CD4-positive, alpha-beta T cell treated with Interferon gamma for 1 hour (primary cell): ENCODE results near the gene MRPL48.
"Not testable (repeated sequence)": the region's sequence is repeated elsewhere in the genome, so short reads cannot be mapped to it uniquely, and the experiment has no call there.

Experiments
- DNase-seq: peaks from one replicate; pipeline ENCODE4 v3.0.0-alpha.2; 2020

The MRPL48 gene

DNA sequence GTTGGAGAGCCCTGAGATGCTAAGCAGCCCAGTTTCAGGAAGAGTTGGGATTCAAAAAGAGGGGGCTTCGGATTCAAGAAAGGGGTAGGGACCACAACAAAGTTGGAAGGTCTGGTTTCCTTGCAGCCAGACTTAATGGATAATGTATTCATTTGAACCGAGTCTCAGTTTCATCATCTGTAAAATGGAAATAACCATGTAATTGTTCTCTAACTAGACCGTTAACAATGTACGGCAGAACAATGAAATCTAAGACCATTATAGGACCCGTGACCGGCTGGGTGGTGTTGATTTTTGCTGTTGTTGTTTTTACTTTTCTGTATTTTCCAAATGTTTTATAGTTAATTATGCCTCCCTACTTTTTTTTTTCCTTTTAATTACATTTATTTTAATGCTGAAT is 6.4 kb upstream of the MRPL48 start:
- no peak for DNase-seq

GRCh38 chr11:73783483-73784020 is 4.1 kb upstream of the MRPL48 start:
- no peak for DNase-seq

DNA sequence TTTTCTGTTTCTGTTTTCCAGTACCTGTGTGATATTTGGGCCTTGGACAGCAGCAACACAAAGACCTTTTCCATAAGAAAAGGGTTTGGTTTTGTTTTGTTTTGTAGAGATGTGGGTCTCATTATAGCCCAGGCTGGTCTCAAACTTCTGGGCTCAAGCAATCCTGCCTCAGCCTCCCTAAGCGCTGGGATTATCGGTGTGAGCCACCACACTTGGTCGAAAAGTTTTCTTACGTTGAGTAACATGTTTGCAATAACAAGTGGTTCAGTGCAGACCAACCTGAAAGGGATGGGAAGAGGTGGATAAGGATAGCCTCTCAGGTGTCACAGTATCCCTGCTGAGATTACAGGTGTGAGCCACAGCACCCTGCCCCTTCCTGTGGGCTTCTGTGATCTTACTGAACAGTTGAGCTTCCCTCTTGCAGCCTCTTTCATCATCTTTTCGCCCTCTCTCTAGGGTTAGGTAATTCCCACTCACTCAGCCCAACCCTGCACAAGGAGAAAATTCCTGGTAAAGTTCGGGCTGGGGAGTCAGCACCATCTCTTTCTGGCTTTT is 3.5 kb upstream of the MRPL48 start:
- no peak for DNase-seq

GRCh38 chr11:73784734-73785133 is 2.9 kb upstream of the MRPL48 start:
- no peak for DNase-seq

DNA sequence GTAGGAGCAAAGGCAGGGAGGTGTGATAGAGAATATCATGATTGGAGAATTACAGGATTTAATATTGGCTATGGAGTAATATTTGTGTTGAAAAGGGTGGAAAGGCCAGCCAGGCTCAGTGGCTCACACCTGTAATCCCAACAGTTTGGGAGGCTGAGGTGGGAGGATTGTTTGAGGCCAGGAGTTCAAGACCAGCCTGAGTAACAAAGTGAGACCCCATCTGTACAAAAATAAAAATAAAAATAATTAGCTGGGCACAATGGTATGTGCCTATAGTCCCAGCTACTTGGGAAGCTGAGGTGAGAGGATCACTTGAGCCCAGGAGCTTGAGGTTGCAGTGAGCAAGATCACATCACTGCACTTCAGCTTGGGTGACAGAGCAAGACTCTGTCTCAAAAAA is 2.2 kb upstream of the MRPL48 start:
- DNase-seq = not testable (repeated sequence)

GRCh38 chr11:73787051-73787642 is 527 bp upstream of the MRPL48 start:
- no peak for DNase-seq

GRCh38 chr11:73789279-73789670 is 1.6 kb downstream of the MRPL48 start:
- DNase-seq = no peak

- no peak for DNase-seq
Measured at GRCh38 chr11:73792584-73792983, 4.9 kb downstream of the MRPL48 start.

GRCh38 chr11:73795925-73796632 is 8.4 kb downstream of the MRPL48 start:
- DNase-seq = no peak

- no peak for DNase-seq
Measured at GRCh38 chr11:73797457-73797856, 9.8 kb downstream of the MRPL48 start.

GRCh38 chr11:73800276-73800806 is 12.7 kb downstream of the MRPL48 start:
- DNase-seq = no peak

DNA sequence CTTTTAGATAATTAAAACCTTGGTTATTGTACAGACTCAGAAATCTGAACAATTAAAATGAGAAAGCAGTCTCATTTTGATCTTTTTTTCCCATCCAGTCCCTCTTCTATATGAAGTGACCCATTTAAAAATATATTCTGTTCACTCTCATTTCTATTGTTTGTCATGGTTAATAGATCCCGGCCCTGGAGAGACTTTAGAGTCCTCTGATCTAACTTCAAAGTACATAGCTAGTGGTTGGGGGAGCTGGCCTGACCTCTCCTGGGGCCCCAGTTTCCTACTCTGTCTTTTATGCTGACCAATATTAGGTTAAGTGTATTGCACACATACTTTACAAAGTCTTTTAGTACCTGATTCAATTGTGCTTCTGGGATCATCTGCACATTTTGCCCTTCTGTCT is 13.5 kb downstream of the MRPL48 start:
- no peak for DNase-seq

GRCh38 chr11:73804712-73805111 is 17.0 kb downstream of the MRPL48 start:
- DNase-seq = no peak

DNA sequence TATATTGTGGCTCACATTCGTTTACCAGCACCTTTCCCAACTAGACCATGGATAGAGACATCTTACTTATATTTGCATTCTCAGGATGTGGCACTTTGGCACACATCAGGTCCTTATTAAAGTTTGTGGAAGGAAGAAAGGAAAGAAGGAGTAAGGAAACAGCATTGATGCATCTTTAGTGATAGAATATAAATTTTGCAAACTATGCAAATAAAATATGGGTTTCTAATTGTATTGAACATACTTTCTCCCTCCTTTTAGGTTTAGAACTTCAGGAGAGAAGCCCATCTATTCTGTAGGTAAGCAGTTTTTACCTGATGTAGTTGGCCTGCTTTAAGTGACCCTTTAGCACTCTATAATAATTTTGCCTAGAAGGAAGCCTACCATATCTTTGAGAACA is 20.4 kb downstream of the MRPL48 start:
- no peak for DNase-seq

DNA sequence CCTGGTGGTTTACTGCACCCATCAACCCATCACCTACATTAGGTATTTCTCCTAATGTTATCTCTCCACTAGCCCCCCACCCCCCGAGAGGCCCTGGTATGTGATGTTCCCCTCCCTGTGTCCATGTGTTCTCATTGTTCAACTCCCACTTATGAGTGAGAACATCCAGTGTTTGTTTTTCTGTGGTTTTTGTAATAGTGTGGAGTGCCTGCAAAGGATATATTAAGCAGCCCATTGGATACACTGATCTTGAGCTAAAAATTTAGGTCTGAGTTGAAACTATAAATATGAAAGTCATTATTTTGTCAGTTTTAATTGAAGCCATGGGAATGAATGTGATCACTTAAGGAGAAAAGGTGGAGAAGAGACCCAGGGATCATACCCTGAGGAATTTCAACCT is 23.0 kb downstream of the MRPL48 start:
- no peak for DNase-seq

DNA sequence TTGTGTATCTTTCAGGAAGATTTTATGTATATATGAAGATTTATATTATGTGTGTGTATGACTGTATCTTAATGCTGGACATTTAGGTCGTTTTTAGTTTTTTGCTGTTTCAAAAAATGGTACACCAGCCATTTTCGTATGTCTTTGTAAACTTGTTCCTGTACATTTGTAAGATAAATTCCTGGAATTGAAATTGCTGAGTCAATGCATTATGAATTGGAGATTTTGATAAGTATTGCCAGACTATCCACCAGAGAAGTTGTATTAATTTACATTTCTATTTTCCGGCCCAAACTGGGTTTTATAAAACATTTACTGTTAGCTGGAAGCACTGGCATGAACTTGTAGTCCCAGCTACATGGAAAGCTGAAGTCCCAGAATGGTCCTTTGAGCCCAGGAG is 24.6 kb downstream of the MRPL48 start:
- DNase-seq = no peak

DNA sequence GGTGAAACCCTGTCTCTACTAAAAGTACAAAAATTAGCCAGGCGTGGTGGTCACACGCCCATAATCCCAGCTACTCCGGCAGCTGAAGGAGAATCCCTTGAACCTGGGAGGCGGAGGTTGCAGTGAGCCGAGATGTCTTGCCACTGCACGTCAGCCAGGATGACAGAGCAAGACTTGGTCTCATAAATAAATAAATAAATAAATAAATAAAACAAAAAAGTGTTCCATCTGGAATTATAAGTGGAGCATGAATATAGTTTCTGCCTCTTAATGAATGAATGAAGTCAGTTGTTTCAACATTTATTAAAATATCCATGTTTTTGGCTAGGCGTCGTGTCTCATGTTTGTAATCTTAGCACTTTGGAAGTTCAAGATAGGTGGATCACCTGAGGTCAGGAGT is 27.1 kb downstream of the MRPL48 start:
- DNase-seq = no peak

DNA sequence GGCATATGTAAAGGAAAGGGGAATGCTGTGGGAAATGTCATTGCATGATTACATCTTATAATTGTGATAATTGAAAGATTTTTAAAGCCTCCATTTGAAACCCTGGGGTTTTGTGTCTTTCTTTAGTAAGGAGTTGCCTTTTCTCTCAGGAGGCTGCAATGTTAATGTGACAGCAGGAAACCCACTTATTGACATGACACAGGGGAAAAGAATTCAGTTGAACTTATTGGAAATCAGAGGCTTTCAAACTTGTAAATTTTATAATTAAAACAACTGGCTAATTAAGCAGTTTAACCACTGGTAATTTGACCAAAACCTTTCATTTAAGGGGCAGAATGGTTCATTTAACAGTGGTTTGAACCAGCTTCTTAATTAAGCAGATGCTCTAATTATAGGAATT is 31.2 kb downstream of the MRPL48 start:
- no peak for DNase-seq

- DNase-seq = no peak
Measured at GRCh38 chr11:73830261-73830660, 42.6 kb downstream of the MRPL48 start.

- no peak for DNase-seq
Measured at GRCh38 chr11:73833067-73833466, 45.4 kb downstream of the MRPL48 start.

- DNase-seq = no peak
Measured at GRCh38 chr11:73838443-73839122, 50.9 kb downstream of the MRPL48 start.

DNA sequence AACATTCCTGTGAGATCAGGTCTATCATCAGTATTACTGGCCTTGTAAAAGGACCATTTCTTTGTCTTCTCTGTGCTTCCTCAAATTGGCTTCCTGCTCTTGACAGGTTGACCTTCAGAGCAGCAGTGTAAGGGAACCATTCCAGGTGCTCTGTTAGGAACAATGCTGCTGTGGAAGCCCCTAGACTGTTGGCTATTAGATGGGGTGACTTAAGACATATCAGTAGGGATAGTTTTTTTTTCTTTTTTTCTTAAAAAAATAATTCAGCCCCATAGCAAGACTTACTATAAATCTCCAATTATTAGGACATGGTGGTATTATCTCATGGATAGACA is 51.4 kb downstream of the MRPL48 start:
- no peak for DNase-seq

GRCh38 chr11:73851046-73851764 is 63.5 kb downstream of the MRPL48 start:
- DNase-seq = no peak
